CD4-positive, alpha-beta T cell treated with Interleukin-4 for 4 hours (primary cell): Measurements from ENCODE around the gene GCHFR.

Source experiments
- DNase-seq: peaks from one replicate; pipeline ENCODE4 v3.0.0-alpha.2; 2020

GCHFR gene

GRCh38 chr15:40754883-40755811 is 8.7 kb upstream of the GCHFR start, which contains the start of gene RMDN3:
Gene RMDN3 (minus strand): TSS chr15:40755254. CDS start chr15:40754783, 471 bp downstream.
- peak; percentile 87 for DNase-seq

DNA sequence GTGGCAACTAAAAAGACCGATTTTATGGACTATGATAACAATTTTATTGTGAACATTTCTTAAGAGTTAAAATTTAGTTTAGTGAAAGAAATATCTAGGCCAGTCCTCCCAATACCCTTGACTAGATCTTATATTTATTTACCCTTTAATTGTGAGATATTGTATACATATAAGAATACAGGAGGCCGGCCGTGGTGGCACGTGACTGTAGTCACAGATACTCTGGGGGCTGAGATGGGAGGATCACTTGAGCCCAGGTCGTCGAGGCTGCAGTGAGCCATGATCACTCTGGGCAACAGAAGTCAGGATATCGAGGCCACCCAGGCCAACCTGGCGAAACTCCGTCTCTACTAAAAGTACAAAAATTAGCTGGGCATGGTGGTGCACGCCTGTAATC is 8.1 kb upstream of the GCHFR start:
- no peak for DNase-seq

- DNase-seq: no peak
These were observed 6.9 kb upstream of the GCHFR start for GRCh38 chr15:40756938-40757337.

DNA sequence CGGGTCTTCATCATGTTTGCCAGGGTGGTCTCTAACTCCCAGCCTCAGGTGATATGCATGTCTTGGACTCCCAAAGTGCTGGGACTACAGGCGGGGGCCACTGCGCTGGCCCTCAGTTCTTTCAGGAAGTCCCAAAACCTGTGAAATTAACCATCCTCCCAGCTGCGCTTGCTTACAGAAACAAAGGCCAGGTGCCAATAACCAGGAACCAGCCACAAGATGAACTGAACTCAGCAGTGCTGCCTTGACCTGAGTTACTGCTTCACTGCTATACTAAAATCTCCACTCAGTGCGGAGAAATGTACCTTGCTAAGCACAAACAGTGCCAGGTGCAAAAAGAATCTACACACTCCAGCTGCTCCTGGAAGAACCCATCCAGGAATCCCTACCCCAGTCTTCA is 3.9 kb upstream of the GCHFR start:
- no peak for DNase-seq

GRCh38 chr15:40762919-40763800 is 708 bp upstream of the GCHFR start:
- no peak for DNase-seq

GRCh38 chr15:40764629-40765103 is 798 bp downstream of the GCHFR start:
- no peak for DNase-seq

- no peak for DNase-seq
These were observed 2.4 kb downstream of the GCHFR start for GRCh38 chr15:40766194-40766815.

- DNase-seq: no peak
These were observed 3.3 kb downstream of the GCHFR start for GRCh38 chr15:40766906-40767837.

- no peak for DNase-seq
These were observed 4.1 kb downstream of the GCHFR start for GRCh38 chr15:40767838-40768500.

GRCh38 chr15:40768521-40769273 is 4.8 kb downstream of the GCHFR start:
- DNase-seq: no peak

- peak; percentile 51 for DNase-seq
These were observed 5.6 kb downstream of the GCHFR start, which contains the start of gene C15orf62 for GRCh38 chr15:40769274-40770146. Gene C15orf62 (plus strand): TSS chr15:40769980. CDS start chr15:40770496, 516 bp downstream.

DNA sequence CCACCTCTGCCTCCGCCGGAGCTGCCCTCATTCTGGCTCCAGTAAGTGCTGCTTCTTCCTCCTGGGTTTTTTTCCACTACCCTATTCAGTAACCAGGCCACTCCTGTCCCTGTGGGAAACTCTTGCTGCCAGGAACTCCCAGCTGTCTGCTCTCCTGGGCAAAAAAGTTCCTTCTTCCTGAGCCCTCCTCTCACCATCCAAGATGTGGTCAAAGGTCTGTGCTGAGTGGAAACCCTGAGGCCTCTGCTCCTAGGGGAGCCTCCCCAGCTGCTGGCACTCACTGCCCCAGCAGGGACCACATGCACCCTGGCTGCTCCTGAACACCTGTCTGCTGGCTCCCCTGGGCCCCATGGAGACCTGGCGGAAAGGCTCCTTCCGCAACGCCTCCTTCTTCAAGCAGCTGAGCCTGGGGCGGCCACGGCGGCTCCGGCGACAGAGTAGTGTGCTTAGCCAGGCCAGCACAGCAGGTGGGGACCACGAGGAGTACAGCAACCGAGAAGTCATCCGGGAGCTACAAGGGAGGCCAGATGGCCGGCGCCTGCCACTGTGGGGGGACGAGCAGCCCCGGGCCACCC is 6.4 kb downstream of the GCHFR start:
- no peak for DNase-seq

- no peak for DNase-seq
These were observed 7.4 kb downstream of the GCHFR start for GRCh38 chr15:40771242-40771641.

GRCh38 chr15:40772014-40772413 is 8.1 kb downstream of the GCHFR start:
- DNase-seq: no peak

DNA sequence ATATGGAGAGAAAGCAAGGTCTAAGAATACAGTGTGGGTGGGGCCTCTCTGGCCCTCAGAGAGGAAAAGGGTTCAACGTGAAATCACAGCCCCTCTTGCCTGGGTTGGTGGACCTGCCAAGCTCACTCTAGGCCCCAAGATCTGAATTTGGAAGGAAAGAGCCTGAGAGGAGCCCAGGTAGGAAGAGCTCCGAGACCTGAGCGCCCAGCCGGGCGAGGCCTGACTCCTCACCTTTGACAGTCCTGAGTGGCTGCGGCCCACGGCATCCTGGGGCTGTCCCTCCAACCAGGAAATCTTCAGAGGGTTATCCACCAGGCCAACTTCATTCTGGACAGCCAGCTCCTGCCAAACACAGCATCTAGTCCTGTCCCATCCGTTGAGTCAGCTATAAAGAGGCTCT is 9.6 kb downstream of the GCHFR start:
- no peak for DNase-seq

- DNase-seq: no peak
These were observed 10.0 kb downstream of the GCHFR start for GRCh38 chr15:40773902-40774301.

GRCh38 chr15:40775007-40775406 is 11.1 kb downstream of the GCHFR start:
- DNase-seq: no peak

- DNase-seq: no peak
These were observed 12.1 kb downstream of the GCHFR start for GRCh38 chr15:40775740-40776536.
